Measurements from ENCODE around the gene BCL2L11.

DNA sequence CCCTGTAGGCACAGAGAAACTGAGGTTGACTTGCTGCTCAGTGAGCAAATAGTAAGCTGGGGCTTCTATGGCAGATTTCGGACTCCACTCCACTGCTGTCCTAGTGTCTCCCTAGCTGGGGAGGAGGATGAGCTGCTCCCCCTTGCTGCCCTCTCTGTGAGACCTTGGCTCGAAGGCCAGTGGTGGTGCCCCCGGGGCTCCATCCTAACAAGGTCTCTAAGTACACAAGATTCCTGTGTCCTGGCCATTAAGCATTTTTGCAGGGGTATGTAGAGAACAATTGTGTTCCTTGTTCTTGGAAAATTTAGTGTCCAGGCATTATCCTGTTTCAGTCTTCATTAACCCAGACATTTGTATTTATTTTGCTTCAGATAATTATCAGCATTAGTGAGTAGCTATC, 21.3 kb upstream of the BCL2L11 start:
- TF ChIP-seq, protein P1, sequence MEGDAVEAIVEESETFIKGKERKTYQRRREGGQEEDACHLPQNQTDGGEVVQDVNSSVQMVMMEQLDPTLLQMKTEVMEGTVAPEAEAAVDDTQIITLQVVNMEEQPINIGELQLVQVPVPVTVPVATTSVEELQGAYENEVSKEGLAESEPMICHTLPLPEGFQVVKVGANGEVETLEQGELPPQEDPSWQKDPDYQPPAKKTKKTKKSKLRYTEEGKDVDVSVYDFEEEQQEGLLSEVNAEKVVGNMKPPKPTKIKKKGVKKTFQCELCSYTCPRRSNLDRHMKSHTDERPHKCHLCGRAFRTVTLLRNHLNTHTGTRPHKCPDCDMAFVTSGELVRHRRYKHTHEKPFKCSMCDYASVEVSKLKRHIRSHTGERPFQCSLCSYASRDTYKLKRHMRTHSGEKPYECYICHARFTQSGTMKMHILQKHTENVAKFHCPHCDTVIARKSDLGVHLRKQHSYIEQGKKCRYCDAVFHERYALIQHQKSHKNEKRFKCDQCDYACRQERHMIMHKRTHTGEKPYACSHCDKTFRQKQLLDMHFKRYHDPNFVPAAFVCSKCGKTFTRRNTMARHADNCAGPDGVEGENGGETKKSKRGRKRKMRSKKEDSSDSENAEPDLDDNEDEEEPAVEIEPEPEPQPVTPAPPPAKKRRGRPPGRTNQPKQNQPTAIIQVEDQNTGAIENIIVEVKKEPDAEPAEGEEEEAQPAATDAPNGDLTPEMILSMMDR (IDR thresholded peaks at IDR 0.05; ENCODE audit: poor library complexity): no peak
- TF ChIP-seq EZH2 (IDR thresholded peaks at IDR 0.05; ENCODE audit: borderline replicate concordance): no peak

All from hepatocyte (in vitro differentiated cells).